ENCODE measurements around the gene EXOC4.

Gene EXOC4

GRCh38 chr7:133246558-133246957 is 6.3 kb upstream of the EXOC4 start:
- Histone ChIP-seq H3K36me3 (ENCODE audit: insufficient read depth, low read length) (no peaks in the 10 kb centered on the region), H3K9ac (ENCODE audit: low read depth, low read length) (no peak overlapping the region), H3K27ac (ENCODE audit: low read depth, low read length) (no peak overlapping the region), H3K9me3 (ENCODE audit: insufficient read depth, low read depth, low read length) (0 out of 2 replicates have a peak, but pooled peaks cover 3% of the 10 kb centered on the region), H3K27me3 (ENCODE audit: insufficient read depth, low read length) (no peaks in the 10 kb centered on the region), H3K4me3 (ENCODE audit: low read length) (no peak overlapping the region), H3K4me1 (ENCODE audit: insufficient read depth, low read length) (no peaks in the 10 kb centered on the region)
- 97% methylated on average over 2 of the region's 2 CpGs for WGBS

DNA sequence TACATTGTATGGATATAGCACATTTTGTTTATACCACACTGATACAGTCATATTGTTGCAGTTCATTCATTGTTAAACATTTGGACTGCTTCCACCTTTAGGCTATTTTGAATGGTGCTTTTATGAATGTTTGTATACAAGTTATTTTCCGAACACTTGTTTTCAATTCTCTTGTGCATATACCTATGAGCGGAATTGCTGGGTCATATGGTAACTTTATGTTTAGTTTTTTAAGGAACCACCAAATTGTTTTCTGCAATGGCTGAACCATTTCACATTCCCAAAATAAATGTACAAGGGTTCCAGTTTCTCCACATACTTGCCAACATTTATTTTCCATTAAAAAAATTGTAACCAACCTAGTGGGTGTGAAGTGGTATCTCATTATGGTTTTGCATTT is 4.0 kb upstream of the EXOC4 start:
- Histone ChIP-seq H3K27ac (ENCODE audit: low read depth, low read length) (no peak overlapping the region), H3K9me3 (ENCODE audit: insufficient read depth, low read depth, low read length) (0 out of 2 replicates have a peak, but pooled peaks cover 3% of the 10 kb centered on the region), H3K36me3 (ENCODE audit: insufficient read depth, low read length) (no peaks in the 10 kb centered on the region), H3K4me1 (ENCODE audit: insufficient read depth, low read length) (peaks cover 4% of the 10 kb centered on the region; the same call in 1 of the 2 replicates), H3K27me3 (ENCODE audit: insufficient read depth, low read length) (no peaks in the 10 kb centered on the region), H3K9ac (ENCODE audit: low read depth, low read length) (no peak overlapping the region), H3K4me3 (ENCODE audit: low read length) (no peak overlapping the region)
- 100% methylated on average over 2 of the region's 2 CpGs for WGBS

- 59% methylated on average over 3 of the region's 3 CpGs for WGBS
- Histone ChIP-seq H3K4me3 (ENCODE audit: low read length) (peak overlapping the region; percentile 79), H3K27ac (ENCODE audit: low read depth, low read length) (no peak overlapping the region), H3K9me3 (ENCODE audit: insufficient read depth, low read depth, low read length) (0 out of 2 replicates have a peak, but pooled peaks cover 3% of the 10 kb centered on the region), H3K27me3 (ENCODE audit: insufficient read depth, low read length) (no peaks in the 10 kb centered on the region), H3K4me1 (ENCODE audit: insufficient read depth, low read length) (peaks cover 7% of the 10 kb centered on the region), H3K9ac (ENCODE audit: low read depth, low read length) (no peak overlapping the region), H3K36me3 (ENCODE audit: insufficient read depth, low read length) (no peaks in the 10 kb centered on the region)
These were observed 396 bp upstream of the EXOC4 start for GRCh38 chr7:133252506-133252857.

DNA sequence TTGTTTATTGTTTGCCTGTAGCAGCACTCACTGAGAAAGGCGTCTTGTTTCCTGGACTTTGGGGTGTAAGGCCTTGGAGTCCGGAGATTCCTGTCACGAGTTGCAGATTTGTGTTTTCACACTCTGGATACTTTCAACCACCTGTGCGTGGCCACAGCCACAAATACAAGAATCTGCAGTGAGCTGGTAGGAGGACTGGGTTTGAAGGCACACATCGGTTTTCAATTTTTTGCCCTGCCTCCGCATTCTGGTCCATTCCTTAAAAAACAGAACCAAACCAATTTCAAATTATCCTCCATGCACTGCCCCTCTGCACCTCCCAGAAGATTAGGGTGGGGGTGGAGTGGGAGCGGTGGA is 619 bp downstream of the EXOC4 start:
- H3K27ac ChIP-seq (ENCODE audit: low read depth, low read length), result peak overlapping the region; percentile 83
- peaks cover 7% of the 10 kb centered on the region for H3K4me1 ChIP-seq (ENCODE audit: insufficient read depth, low read length)
- H3K9ac ChIP-seq (ENCODE audit: low read depth, low read length), result peak overlapping the region; percentile 87
- no peaks in the 10 kb centered on the region for H3K36me3 ChIP-seq (ENCODE audit: insufficient read depth, low read length)
- 6% methylated on average over 7 of the region's 7 CpGs for WGBS
- H3K27me3 ChIP-seq (ENCODE audit: insufficient read depth, low read length), result no peaks in the 10 kb centered on the region
- H3K4me3 ChIP-seq (ENCODE audit: low read length), result peak overlapping the region; percentile 79
- H3K9me3 ChIP-seq (ENCODE audit: insufficient read depth, low read depth, low read length), result 0 out of 2 replicates have a peak, but pooled peaks cover 3% of the 10 kb centered on the region

DNA sequence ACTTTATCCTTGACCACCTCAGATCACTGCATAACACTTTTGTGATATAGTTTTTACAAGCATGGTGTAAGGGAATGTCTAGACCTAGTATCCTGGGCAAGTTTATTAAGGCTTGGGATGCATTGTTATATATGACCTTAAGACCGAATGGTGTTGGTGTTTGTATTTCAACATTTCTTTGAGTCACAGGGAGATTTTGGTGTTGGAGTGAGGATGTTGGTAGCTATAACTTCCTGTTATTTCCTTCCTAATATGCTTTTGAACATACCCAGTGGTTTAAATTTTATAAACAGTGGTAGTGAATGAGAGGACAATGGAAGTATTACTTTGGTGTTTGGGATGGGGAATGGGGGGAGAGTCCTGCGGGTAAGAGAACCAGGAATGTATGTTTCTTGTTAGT is 2.6 kb downstream of the EXOC4 start:
- Histone ChIP-seq H3K9ac (ENCODE audit: low read depth, low read length) (no peak overlapping the region), H3K4me3 (ENCODE audit: low read length) (no peak overlapping the region), H3K4me1 (ENCODE audit: insufficient read depth, low read length) (peaks cover 7% of the 10 kb centered on the region), H3K27me3 (ENCODE audit: insufficient read depth, low read length) (no peaks in the 10 kb centered on the region), H3K27ac (ENCODE audit: low read depth, low read length) (no peak overlapping the region), H3K36me3 (ENCODE audit: insufficient read depth, low read length) (no peaks in the 10 kb centered on the region), H3K9me3 (ENCODE audit: insufficient read depth, low read depth, low read length) (no peaks in the 10 kb centered on the region)
- 87% methylated on average over 2 of the region's 2 CpGs for WGBS

- no peaks in the 10 kb centered on the region for H3K9me3 ChIP-seq (ENCODE audit: insufficient read depth, low read depth, low read length)
- no peaks in the 10 kb centered on the region for H3K36me3 ChIP-seq (ENCODE audit: insufficient read depth, low read length)
- WGBS, result 94% methylated on average over 6 of the region's 6 CpGs
- no peak overlapping the region for H3K9ac ChIP-seq (ENCODE audit: low read depth, low read length)
- H3K4me3 ChIP-seq (ENCODE audit: low read length), result no peak overlapping the region
- H3K4me1 ChIP-seq (ENCODE audit: insufficient read depth, low read length), result peaks cover 7% of the 10 kb centered on the region
- no peaks in the 10 kb centered on the region for H3K27me3 ChIP-seq (ENCODE audit: insufficient read depth, low read length)
- H3K27ac ChIP-seq (ENCODE audit: low read depth, low read length), result no peak overlapping the region
These were observed 5.3 kb downstream of the EXOC4 start for GRCh38 chr7:133258174-133258573.

DNA sequence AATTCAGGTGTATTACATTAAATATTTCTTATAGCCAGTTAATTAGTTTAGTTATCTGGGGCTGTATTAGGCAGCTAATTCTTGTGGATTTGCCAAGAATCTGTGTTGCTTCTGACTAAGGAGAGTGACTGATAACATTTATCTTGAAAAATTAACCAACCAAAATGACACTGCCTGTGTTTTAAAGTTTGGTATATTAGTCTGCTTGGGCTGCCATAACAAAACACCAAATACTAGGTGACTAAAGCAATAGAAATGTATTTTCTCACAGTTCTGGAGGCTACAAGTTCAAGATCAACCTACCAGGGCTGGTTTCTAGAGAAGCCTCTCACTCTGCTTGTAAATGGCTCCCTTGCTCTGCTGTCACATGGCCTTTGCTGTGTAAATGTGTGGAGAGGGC is 12.9 kb downstream of the EXOC4 start:
- H3K9ac ChIP-seq (ENCODE audit: low read depth, low read length), result no peak overlapping the region
- no peak overlapping the region for H3K27ac ChIP-seq (ENCODE audit: low read depth, low read length)

DNA sequence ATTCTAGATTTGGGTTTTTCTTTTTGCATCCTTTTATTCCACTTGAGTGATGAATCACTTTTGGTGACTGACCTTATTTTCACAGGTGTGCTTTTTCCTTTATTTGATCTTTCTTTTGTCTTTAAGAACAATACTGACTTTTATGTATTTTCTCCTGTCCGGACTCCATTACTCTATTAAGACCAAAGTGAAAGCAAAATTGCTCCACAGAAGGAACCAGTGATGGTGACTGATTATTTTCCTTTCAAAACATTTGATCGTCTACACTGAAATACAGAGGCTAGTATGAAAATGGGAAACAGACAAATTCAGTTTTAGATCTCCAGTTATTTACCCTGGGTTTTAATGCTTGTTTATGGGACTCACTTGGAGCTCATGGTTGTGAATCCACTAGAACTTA is 15.5 kb downstream of the EXOC4 start:
- H3K9ac ChIP-seq (ENCODE audit: low read depth, low read length), result no peak overlapping the region
- H3K4me1 ChIP-seq (ENCODE audit: insufficient read depth, low read length), result peaks cover 16% of the 10 kb centered on the region
- H3K4me3 ChIP-seq (ENCODE audit: low read length), result no peak overlapping the region
- H3K9me3 ChIP-seq (ENCODE audit: insufficient read depth, low read depth, low read length), result no peaks in the 10 kb centered on the region
- no peak overlapping the region for H3K27ac ChIP-seq (ENCODE audit: low read depth, low read length)
- no peaks in the 10 kb centered on the region for H3K27me3 ChIP-seq (ENCODE audit: insufficient read depth, low read length)
- H3K36me3 ChIP-seq (ENCODE audit: insufficient read depth, low read length), result no peaks in the 10 kb centered on the region
- WGBS, result 91% methylated on average over 2 of the region's 2 CpGs

More for the DNA sequence above, 12.9 kb downstream of the EXOC4 start:
- H3K9me3 ChIP-seq (ENCODE audit: insufficient read depth, low read depth, low read length), result no peaks in the 10 kb centered on the region
- H3K36me3 ChIP-seq (ENCODE audit: insufficient read depth, low read length), result no peaks in the 10 kb centered on the region
- no peaks in the 10 kb centered on the region for H3K27me3 ChIP-seq (ENCODE audit: insufficient read depth, low read length)
- H3K4me3 ChIP-seq (ENCODE audit: low read length), result no peak overlapping the region
- H3K4me1 ChIP-seq (ENCODE audit: insufficient read depth, low read length), result peaks cover 16% of the 10 kb centered on the region

DNA sequence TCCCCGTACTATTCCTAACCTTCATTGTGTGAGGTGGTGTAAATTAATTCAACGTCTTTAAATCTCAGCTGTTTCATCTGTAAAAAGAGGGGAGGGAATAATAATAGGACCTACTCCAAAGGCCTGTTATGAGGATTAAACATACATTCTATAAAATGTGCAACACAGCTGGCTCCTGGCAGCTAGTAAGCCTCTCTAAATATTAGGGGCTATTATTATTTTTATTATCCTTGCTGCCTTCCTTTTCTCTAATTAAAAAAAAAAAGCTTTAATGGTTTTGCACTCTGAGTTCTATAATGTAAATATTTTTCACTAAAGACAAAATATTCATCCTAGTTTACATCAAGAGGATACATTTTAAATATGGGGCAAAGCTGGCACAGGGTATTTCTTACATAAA is 19.5 kb downstream of the EXOC4 start:
- Histone ChIP-seq H3K4me1 (ENCODE audit: insufficient read depth, low read length) (peaks cover 16% of the 10 kb centered on the region), H3K9me3 (ENCODE audit: insufficient read depth, low read depth, low read length) (no peaks in the 10 kb centered on the region), H3K36me3 (ENCODE audit: insufficient read depth, low read length) (peaks cover 19% of the 10 kb centered on the region), H3K27me3 (ENCODE audit: insufficient read depth, low read length) (no peaks in the 10 kb centered on the region), H3K27ac (ENCODE audit: low read depth, low read length) (no peak overlapping the region), H3K9ac (ENCODE audit: low read depth, low read length) (no peak overlapping the region), H3K4me3 (ENCODE audit: low read length) (no peak overlapping the region)
- 84% methylated on average over 2 of the region's 2 CpGs for WGBS

DNA sequence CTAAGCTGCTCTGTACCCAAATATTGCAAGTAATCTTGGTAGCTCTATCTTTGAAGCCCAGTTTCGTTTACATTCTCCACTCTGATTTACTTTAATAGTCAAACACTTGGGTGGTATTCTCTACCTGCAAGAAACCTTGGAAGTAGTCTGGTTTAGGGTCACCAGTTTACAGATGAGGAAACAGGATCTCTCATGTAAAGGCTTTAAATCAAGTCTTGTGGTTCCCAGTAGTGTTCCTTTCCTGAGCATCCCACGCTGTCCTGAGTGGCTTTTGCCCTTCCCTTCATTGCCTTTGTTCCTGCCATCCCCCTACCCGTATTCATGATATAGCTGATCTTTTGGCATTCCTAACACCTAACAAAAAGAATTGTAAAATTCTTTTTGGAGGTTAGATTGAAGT is 20.3 kb downstream of the EXOC4 start:
- Histone ChIP-seq H3K4me3 (ENCODE audit: low read length) (no peak overlapping the region), H3K36me3 (ENCODE audit: insufficient read depth, low read length) (peaks cover 23% of the 10 kb centered on the region), H3K9ac (ENCODE audit: low read depth, low read length) (no peak overlapping the region), H3K27ac (ENCODE audit: low read depth, low read length) (no peak overlapping the region), H3K4me1 (ENCODE audit: insufficient read depth, low read length) (peaks cover 12% of the 10 kb centered on the region), H3K27me3 (ENCODE audit: insufficient read depth, low read length) (no peaks in the 10 kb centered on the region), H3K9me3 (ENCODE audit: insufficient read depth, low read depth, low read length) (no peaks in the 10 kb centered on the region)
- 90% methylated on average over 3 of the region's 3 CpGs for WGBS

GRCh38 chr7:133274265-133274664 is 21.4 kb downstream of the EXOC4 start:
- Histone ChIP-seq H3K9ac (ENCODE audit: low read depth, low read length) (no peak overlapping the region), H3K27me3 (ENCODE audit: insufficient read depth, low read length) (no peaks in the 10 kb centered on the region), H3K9me3 (ENCODE audit: insufficient read depth, low read depth, low read length) (no peaks in the 10 kb centered on the region), H3K27ac (ENCODE audit: low read depth, low read length) (no peak overlapping the region), H3K4me1 (ENCODE audit: insufficient read depth, low read length) (0 out of 2 replicates have a peak, but pooled peaks cover 1% of the 10 kb centered on the region), H3K36me3 (ENCODE audit: insufficient read depth, low read length) (peaks cover 23% of the 10 kb centered on the region), H3K4me3 (ENCODE audit: low read length) (no peak overlapping the region)
- 90% methylated on average over 1 of the region's 1 CpG for WGBS

GRCh38 chr7:133275008-133275407 is 22.1 kb downstream of the EXOC4 start:
- Histone ChIP-seq H3K27ac (ENCODE audit: low read depth, low read length) (no peak overlapping the region), H3K9ac (ENCODE audit: low read depth, low read length) (no peak overlapping the region), H3K36me3 (ENCODE audit: insufficient read depth, low read length) (peaks cover 26% of the 10 kb centered on the region), H3K27me3 (ENCODE audit: insufficient read depth, low read length) (no peaks in the 10 kb centered on the region), H3K4me3 (ENCODE audit: low read length) (no peak overlapping the region), H3K9me3 (ENCODE audit: insufficient read depth, low read depth, low read length) (no peaks in the 10 kb centered on the region), H3K4me1 (ENCODE audit: insufficient read depth, low read length) (no peaks in the 10 kb centered on the region)
- WGBS, result 91% methylated on average over 8 of the region's 8 CpGs
